H1 (cell line): ENCODE data around the gene ICAM5. TPM values are rescaled to one million over a fixed set of nuclear protein-coding genes. Genes with fewer than 3 reads are reported as not detected.

Experiments used
- ATF3 ChIP-seq: IDR thresholded peaks from 2 replicates; pipeline ENCODE4 v1.6.1; 2011; ENCODE audit warnings: low read depth, mild to moderate bottlenecking, low read length; ENCODE audit not compliant: insufficient read depth
- BACH1 ChIP-seq: IDR thresholded peaks from 2 replicates; pipeline ENCODE4 v1.6.1; 2012; ENCODE audit warnings: low read length, improper control_type of control experiment
- CBX5 ChIP-seq: fragments of 300-800, 300-1000 bp; sonication (generic); IDR thresholded peaks from 2 replicates; pipeline ENCODE4 v1.7.1; 2016; ENCODE audit warnings: antibody characterized with exemption, low read length, low read depth
- CBX8 ChIP-seq: fragments of 300-800, 300-1000 bp; sonication (generic); IDR thresholded peaks from 2 replicates; pipeline ENCODE4 v1.7.1; 2016; ENCODE audit warnings: low read depth, low read length, borderline replicate concordance
- CHD2 ChIP-seq: IDR thresholded peaks from 2 replicates; pipeline ENCODE4 v1.6.1; 2012; ENCODE audit warnings: low read length, improper control_type of control experiment
- CREB1 ChIP-seq: IDR thresholded peaks from 2 replicates; pipeline ENCODE4 v1.6.1; 2012; ENCODE audit warnings: inconsistent platforms
- CTBP2 ChIP-seq: IDR thresholded peaks from 2 replicates; pipeline ENCODE4 v1.7.0; 2011; ENCODE audit warnings: borderline replicate concordance, mild to moderate bottlenecking, moderate library complexity, mixed read lengths, low read length; ENCODE audit not compliant: insufficient read depth, insufficient read length
- E2F6 ChIP-seq: IDR thresholded peaks from 2 replicates; pipeline ENCODE4 v1.6.1; 2012; ENCODE audit warnings: inconsistent platforms
- EP300 ChIP-seq, 2 experiments: IDR thresholded peaks; 1 replicate in 1 of 2; 2 replicates in 1 of 2; pipeline ENCODE4 v1.6.1; 2011 to 2012; ENCODE audit warnings: low read depth in 2 of 2, low read length in 2 of 2, mild to moderate bottlenecking in 2 of 2, borderline replicate concordance in 1 of 2, inconsistent platforms in 1 of 2, moderate library complexity in 1 of 2
- EZH2 ChIP-seq: fragments of 200-600 bp; sonication (generic); IDR thresholded peaks from 2 replicates; pipeline ENCODE4 v1.7.1; 2012; ENCODE audit warnings: low read depth, mild to moderate bottlenecking, moderate library complexity, low read length, inconsistent platforms; ENCODE audit not compliant: severe bottlenecking
- FOSL1 ChIP-seq: IDR thresholded peaks from 2 replicates; pipeline ENCODE4 v1.6.1; 2011; ENCODE audit warnings: mild to moderate bottlenecking, low read depth, low read length, moderate library complexity; ENCODE audit not compliant: insufficient read depth
- KDM4A ChIP-seq: IDR thresholded peaks from one replicate; pipeline ENCODE4 v1.7.1; 2012; ENCODE audit warnings: low read depth, mild to moderate bottlenecking, moderate library complexity, low read length, inconsistent platforms; ENCODE audit not compliant: severe bottlenecking
- MAFK ChIP-seq: IDR thresholded peaks from 2 replicates; pipeline ENCODE4 v1.6.1; 2012; ENCODE audit warnings: low read depth, mild to moderate bottlenecking, improper control_type of control experiment, low read length
- MAX ChIP-seq: IDR thresholded peaks from 2 replicates; pipeline ENCODE4 v1.6.1; 2012; ENCODE audit warnings: inconsistent platforms
- NANOG ChIP-seq: IDR thresholded peaks from 2 replicates; pipeline ENCODE4 v1.6.1; 2011; ENCODE audit warnings: low read length, low read depth, mild to moderate bottlenecking, inconsistent platforms; ENCODE audit not compliant: insufficient read depth, poor library complexity, severe bottlenecking
- PHF8 ChIP-seq: fragments of 200-600 bp; sonication (generic); conservative IDR thresholded peaks from 2 replicates; pipeline ENCODE4 v1.7.1; 2012; ENCODE audit warnings: low read depth, mild to moderate bottlenecking, inconsistent platforms, low read length, moderate library complexity
- POU5F1 ChIP-seq: IDR thresholded peaks from 2 replicates; pipeline ENCODE4 v1.6.1; 2011; ENCODE audit warnings: low read depth, mild to moderate bottlenecking, low read length, moderate library complexity
- RXRA ChIP-seq: IDR thresholded peaks from 2 replicates; pipeline ENCODE4 v1.6.1; 2011; ENCODE audit warnings: low read depth, mild to moderate bottlenecking, low read length, moderate library complexity; ENCODE audit not compliant: insufficient read depth
- SIX5 ChIP-seq: IDR thresholded peaks from 2 replicates; pipeline ENCODE4 v1.6.1; 2011; ENCODE audit warnings: mild to moderate bottlenecking, low read depth, low read length
- SP2 ChIP-seq: IDR thresholded peaks from 2 replicates; pipeline ENCODE4 v1.6.1; 2012; ENCODE audit warnings: mild to moderate bottlenecking, low read length, inconsistent platforms
- SRF ChIP-seq: IDR thresholded peaks from 2 replicates; pipeline ENCODE4 v1.6.1; 2011; ENCODE audit warnings: mild to moderate bottlenecking, low read depth, low read length, moderate library complexity
- ZNF274 ChIP-seq: IDR thresholded peaks from 2 replicates; pipeline ENCODE4 v1.7.0; 2012; ENCODE audit warnings: low read length, borderline replicate concordance; ENCODE audit errors: extremely low read depth
- polyA plus RNA-seq, 7 experiments: library from polyadenylated mRNA; depleted of rRNA in 3 of 7; stranded (reverse) in 5 of 7; unstranded in 2 of 7; fragments of >200 nt in 5 of 7; fragments of 200-250 nt in 2 of 7; gene quantifications; 1 replicate in 5 of 7; 2 replicates in 1 of 7; 4 replicates in 1 of 7; pipeline versions ENCODE4 v1.2.1 to v1.2.3, GENCODE V29; 2011 to 2013; ENCODE audit warnings: missing spikeins in 2 of 7, mixed read lengths in 2 of 7
- total RNA-seq: library from RNA; stranded (reverse); fragmentation: NEBNext Ultra II Directional; extraction: Animal tissue kit (Norgen Biotek cat#: 25700); gene quantifications from 2 replicates; pipeline ENCODE4 v1.2.1, GENCODE V29; 2021

The ICAM5 gene
- total and polyA plus RNA-seq, 2 of the 8 experiments (the other 6 are each of a cell fraction or from before 2014, with no cell fraction given): 3.9 to 4.8 TPM

- TF ChIP-seq CBX5: no peak
- TF ChIP-seq BACH1: peak; percentile 19; the same call in 1 of the 2 replicates
- no peak for TF ChIP-seq RXRA
- TF ChIP-seq NANOG: no peak
- TF ChIP-seq EP300 (IDR thresholded peaks at IDR 0.05; ENCODE audit: borderline replicate concordance in 1 of 2, low read depth in 2 of 2, low read length in 2 of 2): peak in 1 of 2 experiments; percentile 90; a peak in 2 of 3 replicates
- TF ChIP-seq EZH2: no peak
- TF ChIP-seq POU5F1: no peak
- TF ChIP-seq CBX8: no peak
- no peak for TF ChIP-seq SIX5
- TF ChIP-seq FOSL1: no peak
- no peak for TF ChIP-seq SRF
- TF ChIP-seq KDM4A: peak; percentile 28
- no peak for TF ChIP-seq CTBP2
- peak; percentile 60; the same call in 1 of the 2 replicates for TF ChIP-seq MAX
- no peak for TF ChIP-seq SP2
- TF ChIP-seq E2F6: 0 out of 2 replicates have a peak, but pooled peaks have one; percentile 15
- TF ChIP-seq MAFK: no peak
- TF ChIP-seq ATF3: no peak
- TF ChIP-seq PHF8: peak; percentile 96
- no peak for TF ChIP-seq CHD2
- TF ChIP-seq CREB1: no peak; the same call in 1 of the 2 replicates
- TF ChIP-seq ZNF274: no peak
These were observed 43.4 kb downstream of the ICAM5 start, which contains the start of gene RAVER1 (continued) for GRCh38 chr19:10332965-10333757.
